ENCODE results near the gene DAPK3. TPM values are rescaled to one million over a fixed set of nuclear protein-coding genes. Genes with fewer than 3 reads are reported as not detected.
"Not testable (repeated sequence)": the region's sequence is repeated elsewhere in the genome, so short reads cannot be mapped to it uniquely, and the experiment has no call there.

Gene DAPK3
- total RNA-seq, 4 donors from 2014 or later: 58.8 to 87.7 (median 70.3) TPM

DNA sequence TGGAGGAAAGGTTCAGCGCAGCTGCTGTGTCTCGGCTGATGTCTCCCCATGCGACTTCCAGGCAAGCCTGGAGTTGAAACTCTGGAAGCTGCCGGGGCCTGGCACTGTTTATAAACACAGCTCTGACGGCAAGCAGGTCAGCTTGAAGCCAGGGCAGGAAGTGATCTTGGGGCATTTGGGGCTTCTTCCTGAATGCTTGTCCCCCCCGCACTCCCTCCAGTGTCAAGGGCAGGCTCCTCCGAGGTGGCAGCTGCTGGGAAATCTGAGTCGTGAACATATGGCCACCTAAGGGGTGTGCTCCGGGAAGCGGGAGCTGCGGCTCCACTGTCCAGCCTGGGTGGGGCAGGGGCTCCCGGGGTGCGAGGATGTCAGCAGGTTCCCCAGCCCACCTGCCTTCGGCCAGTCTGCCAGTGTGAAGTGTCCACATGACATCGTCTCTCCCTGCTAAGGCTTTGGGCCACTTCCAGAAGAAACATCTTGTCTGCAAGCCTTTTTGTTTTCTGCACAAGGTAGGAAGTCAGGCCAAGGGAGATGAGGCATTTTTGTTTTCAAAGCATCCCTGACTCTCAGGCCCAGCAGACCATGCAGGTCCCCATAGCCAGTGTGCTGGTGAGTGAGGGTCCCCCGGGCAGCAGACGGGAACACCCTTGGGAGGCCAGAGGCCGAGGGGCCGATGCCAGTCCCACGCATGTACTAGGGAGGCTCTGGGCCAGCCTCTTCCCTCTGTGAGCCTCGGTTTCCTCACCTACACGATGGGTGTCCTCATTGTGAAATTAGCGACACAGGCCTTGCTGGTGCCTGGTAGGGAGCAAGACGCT lies 39.3 kb upstream of the DAPK3 start:
- H3K4me3 ChIP-seq: peak overlapping the region in 1 of 4 donors; percentile 7
- no peaks in the 10 kb centered on the region for H3K27me3 ChIP-seq
- no peak for DNase-seq (ENCODE audit: low spot score in 2 of 2)
- peak overlapping the region; percentile 12 to 99 (median 91) for H3K27ac ChIP-seq
- peaks cover 0 to 74% (median 56%) of the 10 kb centered on the region in 4 donors for H3K4me1 ChIP-seq
- TF ChIP-seq EP300 (IDR thresholded peaks at IDR 0.05): no peak
- TF ChIP-seq POLR2A (IDR thresholded peaks at IDR 0.05): no peak
- TF ChIP-seq, protein P1, sequence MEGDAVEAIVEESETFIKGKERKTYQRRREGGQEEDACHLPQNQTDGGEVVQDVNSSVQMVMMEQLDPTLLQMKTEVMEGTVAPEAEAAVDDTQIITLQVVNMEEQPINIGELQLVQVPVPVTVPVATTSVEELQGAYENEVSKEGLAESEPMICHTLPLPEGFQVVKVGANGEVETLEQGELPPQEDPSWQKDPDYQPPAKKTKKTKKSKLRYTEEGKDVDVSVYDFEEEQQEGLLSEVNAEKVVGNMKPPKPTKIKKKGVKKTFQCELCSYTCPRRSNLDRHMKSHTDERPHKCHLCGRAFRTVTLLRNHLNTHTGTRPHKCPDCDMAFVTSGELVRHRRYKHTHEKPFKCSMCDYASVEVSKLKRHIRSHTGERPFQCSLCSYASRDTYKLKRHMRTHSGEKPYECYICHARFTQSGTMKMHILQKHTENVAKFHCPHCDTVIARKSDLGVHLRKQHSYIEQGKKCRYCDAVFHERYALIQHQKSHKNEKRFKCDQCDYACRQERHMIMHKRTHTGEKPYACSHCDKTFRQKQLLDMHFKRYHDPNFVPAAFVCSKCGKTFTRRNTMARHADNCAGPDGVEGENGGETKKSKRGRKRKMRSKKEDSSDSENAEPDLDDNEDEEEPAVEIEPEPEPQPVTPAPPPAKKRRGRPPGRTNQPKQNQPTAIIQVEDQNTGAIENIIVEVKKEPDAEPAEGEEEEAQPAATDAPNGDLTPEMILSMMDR (IDR thresholded peaks at IDR 0.05): no peak
- H3K9me3 ChIP-seq: no peaks in the 10 kb centered on the region
- WGBS, 2 donors: 51 to 60% methylated on average over 16 to 23 of the region's 24 CpGs
- H3K36me3 ChIP-seq: peaks cover 3 to 24% (median 12%) of the 10 kb centered on the region in 3 donors

DNA sequence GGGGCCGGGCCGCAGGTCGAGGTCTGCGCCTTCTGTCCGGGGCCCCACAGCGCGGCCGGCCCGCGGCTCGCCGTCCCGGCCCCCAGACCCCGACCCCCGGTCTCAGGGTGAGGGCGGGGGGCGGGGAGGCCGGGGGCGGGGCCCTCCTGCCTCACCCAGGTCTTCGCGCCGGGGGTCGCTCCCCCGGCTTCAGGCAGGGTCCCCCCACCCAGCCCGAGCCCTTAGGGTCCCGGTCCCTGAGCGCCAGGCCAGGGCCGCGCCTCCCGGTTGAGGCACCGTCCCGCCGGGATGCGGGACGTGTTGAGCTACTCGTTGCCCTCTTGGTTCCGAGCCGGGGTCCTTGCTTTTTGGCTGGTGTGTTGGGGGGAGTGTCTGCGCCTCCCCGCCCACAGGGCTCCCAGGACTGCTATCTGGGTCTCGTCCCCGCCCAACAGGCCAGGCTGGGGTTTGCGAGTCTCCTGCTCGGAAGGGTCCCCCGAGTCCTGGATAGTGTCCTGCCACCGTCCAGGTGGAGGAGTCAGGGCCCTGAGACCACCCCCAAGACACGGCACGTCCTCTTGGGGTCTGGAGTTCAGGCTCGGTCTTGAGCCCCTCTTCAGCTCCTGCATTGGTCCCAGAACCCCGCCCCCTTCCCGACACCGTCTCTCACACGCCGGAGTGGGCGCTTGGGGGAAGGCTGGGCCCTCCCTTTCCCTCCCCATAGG lies 37.1 kb upstream of the DAPK3 start:
- DNase-seq (ENCODE audit: low spot score in 2 of 2): peak in 1 of 2 donors; percentile 40
- TF ChIP-seq, protein P1 (IDR thresholded peaks at IDR 0.05): no peak
- peak in 1 of 2 donors; percentile 24 for TF ChIP-seq EP300 (IDR thresholded peaks at IDR 0.05)
- WGBS, 2 donors: 0% methylated on average over 11 of the region's 55 CpGs

DNA sequence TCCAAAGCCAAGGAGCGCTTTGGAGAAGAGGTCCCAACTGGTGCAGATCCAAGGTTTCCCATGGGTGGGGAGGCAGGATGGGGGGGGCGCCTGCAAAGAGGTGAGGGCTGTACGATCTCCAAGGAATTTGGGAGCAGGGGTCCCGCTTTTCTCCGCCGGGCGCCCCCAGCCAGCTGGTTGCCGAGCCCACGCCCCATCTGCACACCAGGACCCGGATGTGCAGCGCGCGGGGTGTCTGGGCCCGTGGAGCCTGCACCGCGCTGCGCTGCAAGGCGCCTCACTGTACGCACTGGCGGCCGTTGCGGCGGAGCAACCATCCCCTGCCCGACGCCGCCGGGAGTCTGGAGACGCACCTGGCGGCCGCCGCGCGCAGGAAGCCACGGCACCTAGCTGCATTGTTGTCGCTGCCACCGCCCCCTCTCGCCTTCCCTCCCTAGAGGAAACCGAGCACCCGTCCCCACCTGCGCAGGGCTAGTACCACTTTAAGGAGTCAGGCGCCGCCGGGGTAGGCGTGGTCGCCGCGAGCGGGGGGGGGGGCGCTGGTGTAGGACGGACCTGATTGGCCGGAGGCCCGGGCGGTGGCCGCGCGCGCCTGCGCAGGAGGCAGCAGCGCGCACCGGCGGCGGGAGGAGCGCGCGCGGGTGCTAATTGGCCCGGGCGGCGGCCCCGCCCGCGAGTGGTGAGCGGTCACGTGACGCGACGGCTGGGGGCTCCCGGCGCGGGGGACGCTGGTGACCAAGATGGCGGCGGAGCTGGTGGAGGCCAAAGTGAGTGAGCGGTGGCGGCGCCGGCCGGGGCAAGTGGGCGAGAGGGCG lies 36.3 kb upstream of the DAPK3 start, which contains the start of gene PIAS4:
TSS of gene PIAS4 (plus strand) at position 716 of the 815 bp plus-strand sequence. CDS start at position 741, 25 bp downstream.
- no peaks in the 10 kb centered on the region for H3K27me3 ChIP-seq
- TF ChIP-seq POLR2A (IDR thresholded peaks at IDR 0.05) (peak in 1 of 2 donors; percentile 83), EP300 (IDR thresholded peaks at IDR 0.05) (peak in 1 of 2 donors; percentile 86)
- TF ChIP-seq, protein P1 (IDR thresholded peaks at IDR 0.05): peak in 2 of 5 experiments; percentile 40 to 67
- H3K27ac ChIP-seq: peak within 1 kb of the TSS; percentile 89 to 99 (median 93)
- H3K9me3 ChIP-seq: no peaks in the 10 kb centered on the region
- H3K4me3 ChIP-seq: peak within 1 kb of the TSS; percentile 69 to 100 (median 78)
- no peaks in the 10 kb centered on the region for H3K36me3 ChIP-seq
- peak; percentile 92 to 95 for DNase-seq (ENCODE audit: low spot score in 2 of 2)
- WGBS, 2 donors: 0 to 1% methylated on average over 40 to 72 of the region's 91 CpGs
- peaks cover 0 to 45% (median 37%) of the 10 kb centered on the region in 4 donors for H3K4me1 ChIP-seq

More for the DNA sequence above, 37.1 kb upstream of the DAPK3 start:
- H3K4me3 ChIP-seq: peak overlapping the region; percentile 69 to 100 (median 78)
- peaks cover 0 to 4% (median 2%) of the 10 kb centered on the region in 3 donors for H3K36me3 ChIP-seq
- H3K27me3 ChIP-seq: no peaks in the 10 kb centered on the region
- H3K9me3 ChIP-seq: no peaks in the 10 kb centered on the region
- H3K4me1 ChIP-seq: peaks cover 0 to 52% (median 39%) of the 10 kb centered on the region in 4 donors
- peak overlapping the region; percentile 89 to 99 (median 91) for H3K27ac ChIP-seq

DNA sequence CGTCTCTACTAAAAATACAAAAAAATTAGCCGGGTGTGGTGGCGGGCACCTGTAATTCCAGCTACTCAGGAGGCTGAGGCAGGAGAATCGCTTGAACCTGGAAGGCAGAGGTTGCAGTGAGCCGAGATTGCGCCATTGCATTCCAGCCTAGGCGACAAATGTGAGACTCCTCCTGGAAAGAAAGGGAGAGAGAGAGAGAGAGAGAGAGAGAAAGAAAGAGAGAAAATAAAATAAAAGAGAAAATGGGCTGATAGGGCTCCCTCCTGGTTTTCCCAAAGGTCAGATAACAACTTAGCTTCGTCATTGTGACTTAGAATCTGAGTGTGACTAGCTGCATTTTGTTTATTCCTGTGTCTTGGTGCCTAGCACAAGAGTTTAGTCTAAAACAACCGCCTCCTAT lies 34.5 kb upstream of the DAPK3 start:
- H3K9me3 ChIP-seq; H3K4me3 ChIP-seq; DNase-seq (ENCODE audit: low spot score in 2 of 2); H3K27ac ChIP-seq; H3K36me3 ChIP-seq; H3K27me3 ChIP-seq: not testable (repeated sequence)
- H3K4me1 ChIP-seq: peaks cover 0 to 33% (median 26%) of the 10 kb centered on the region in 4 donors
- 93% methylated on average over 9 of the region's 9 CpGs for WGBS, 2 donors

DNA sequence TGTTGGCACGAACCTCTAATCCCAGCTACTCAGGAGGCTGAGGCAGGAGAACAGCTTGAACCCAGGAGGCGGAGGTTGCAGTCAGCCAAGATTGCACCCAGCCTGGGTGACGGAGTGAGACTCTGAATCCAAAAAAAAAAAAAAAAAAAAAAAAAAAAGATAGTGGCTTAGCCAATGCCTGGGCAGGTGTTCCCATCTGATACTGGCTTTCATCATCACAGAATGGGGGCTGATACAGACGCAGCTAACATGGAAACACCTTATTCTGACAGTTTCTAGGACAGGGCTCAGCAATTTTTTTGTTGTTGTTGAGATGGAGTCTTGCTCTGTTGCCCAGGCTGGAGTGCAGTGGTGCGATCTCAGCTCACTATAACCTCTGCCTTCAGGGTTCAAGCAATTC lies 29.9 kb upstream of the DAPK3 start:
- 93 to 96% methylated on average over 5 of the region's 5 CpGs for WGBS, 2 donors
- H3K36me3 ChIP-seq; H3K27me3 ChIP-seq; H3K4me3 ChIP-seq; H3K4me1 ChIP-seq; H3K9me3 ChIP-seq; DNase-seq (ENCODE audit: low spot score in 2 of 2); H3K27ac ChIP-seq: not testable (repeated sequence)

DNA sequence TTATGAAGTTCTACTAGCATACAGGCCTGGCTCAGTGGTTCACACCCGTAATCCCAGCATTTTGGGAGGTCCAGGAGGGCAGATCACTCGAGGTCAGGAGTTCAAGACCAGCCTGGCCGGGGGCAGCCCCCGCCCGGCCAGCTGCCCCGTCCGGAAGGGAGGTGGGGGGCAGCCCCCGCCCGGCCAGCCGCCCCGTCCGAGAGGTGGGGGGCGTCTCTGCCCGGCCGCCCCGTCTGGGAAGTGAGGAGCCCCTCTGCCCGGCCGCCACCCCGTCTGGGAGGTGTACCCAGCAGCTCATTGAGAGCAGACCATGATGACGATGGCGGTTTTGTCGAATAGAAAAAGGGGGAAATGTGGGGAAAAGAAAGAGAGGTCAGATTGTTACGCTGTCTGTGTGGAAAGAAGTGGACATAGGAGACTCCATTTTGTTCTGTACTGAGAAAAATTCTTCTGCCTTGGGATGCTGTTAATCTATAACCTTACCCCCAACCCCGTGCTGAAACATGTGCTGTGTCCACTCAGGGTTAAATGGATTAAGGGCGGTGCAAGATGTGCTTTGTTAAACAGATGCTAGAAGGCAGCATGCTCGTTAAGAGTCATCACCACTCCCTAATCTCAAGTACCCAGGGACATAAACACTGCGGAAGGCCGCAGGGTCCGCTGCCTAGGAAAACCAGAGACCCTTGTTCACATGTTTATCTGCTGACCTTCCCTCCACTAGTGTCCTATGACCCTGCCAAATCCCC lies 27.9 kb upstream of the DAPK3 start:
- H3K27ac ChIP-seq: peak overlapping the region in 1 of 4 donors; percentile 6
- not testable (repeated sequence) for H3K9me3 ChIP-seq; DNase-seq (ENCODE audit: low spot score in 2 of 2); H3K27me3 ChIP-seq; H3K36me3 ChIP-seq; H3K4me1 ChIP-seq; H3K4me3 ChIP-seq
- WGBS, 2 donors: 73 to 81% methylated on average over 26 to 29 of the region's 29 CpGs
